SJCRH30 (cell line): Measurements from ENCODE around the gene TNFAIP3. TPM values are rescaled to one million over a fixed set of nuclear protein-coding genes. Genes with fewer than 3 reads are reported as not detected.

Source experiments
- DNase-seq, 2 experiments: peaks; one replicate each; pipeline ENCODE4 v3.0.0-alpha.2; 2015 to 2020
- H3K27ac ChIP-seq: fragments of 250-450 bp; sonication (Bioruptor Pico); 2 replicates; pipeline ENCODE4 v1.5.1; 2020; ENCODE audit warnings: mild to moderate bottlenecking, moderate library complexity
- H3K27me3 ChIP-seq: fragments of 250-450 bp; sonication (Bioruptor Pico); 2 replicates; pipeline ENCODE4 v1.5.1; 2020; ENCODE audit warnings: mild to moderate bottlenecking, moderate library complexity
- H3K36me3 ChIP-seq: fragments of 250-450 bp; sonication (Bioruptor Pico); 2 replicates; pipeline ENCODE4 v1.5.1; 2020; ENCODE audit warnings: mild to moderate bottlenecking, moderate library complexity
- H3K4me1 ChIP-seq: fragments of 250-450 bp; sonication (Bioruptor Pico); 2 replicates; pipeline ENCODE4 v1.5.1; 2020; ENCODE audit warnings: mild to moderate bottlenecking, moderate library complexity
- H3K4me3 ChIP-seq: fragments of 250-450 bp; sonication (Bioruptor Pico); 2 replicates; pipeline ENCODE4 v1.5.1; 2020; ENCODE audit warnings: mild to moderate bottlenecking, moderate library complexity
- H3K9me3 ChIP-seq: fragments of 250-450 bp; sonication (Bioruptor Pico); replicated peaks from 2 replicates; pipeline ENCODE4 v1.5.1; 2020; ENCODE audit warnings: mild to moderate bottlenecking, moderate library complexity
- total RNA-seq: library from RNA; depleted of rRNA; stranded (reverse); fragments of >200 nt; shearing (Covaris generic); gene quantifications from 2 replicates; pipeline ENCODE4 v1.2.3, GENCODE V29; 2014

The TNFAIP3 gene
- total RNA-seq, 1 experiment from 2014 or later = 39.9 TPM

DNA sequence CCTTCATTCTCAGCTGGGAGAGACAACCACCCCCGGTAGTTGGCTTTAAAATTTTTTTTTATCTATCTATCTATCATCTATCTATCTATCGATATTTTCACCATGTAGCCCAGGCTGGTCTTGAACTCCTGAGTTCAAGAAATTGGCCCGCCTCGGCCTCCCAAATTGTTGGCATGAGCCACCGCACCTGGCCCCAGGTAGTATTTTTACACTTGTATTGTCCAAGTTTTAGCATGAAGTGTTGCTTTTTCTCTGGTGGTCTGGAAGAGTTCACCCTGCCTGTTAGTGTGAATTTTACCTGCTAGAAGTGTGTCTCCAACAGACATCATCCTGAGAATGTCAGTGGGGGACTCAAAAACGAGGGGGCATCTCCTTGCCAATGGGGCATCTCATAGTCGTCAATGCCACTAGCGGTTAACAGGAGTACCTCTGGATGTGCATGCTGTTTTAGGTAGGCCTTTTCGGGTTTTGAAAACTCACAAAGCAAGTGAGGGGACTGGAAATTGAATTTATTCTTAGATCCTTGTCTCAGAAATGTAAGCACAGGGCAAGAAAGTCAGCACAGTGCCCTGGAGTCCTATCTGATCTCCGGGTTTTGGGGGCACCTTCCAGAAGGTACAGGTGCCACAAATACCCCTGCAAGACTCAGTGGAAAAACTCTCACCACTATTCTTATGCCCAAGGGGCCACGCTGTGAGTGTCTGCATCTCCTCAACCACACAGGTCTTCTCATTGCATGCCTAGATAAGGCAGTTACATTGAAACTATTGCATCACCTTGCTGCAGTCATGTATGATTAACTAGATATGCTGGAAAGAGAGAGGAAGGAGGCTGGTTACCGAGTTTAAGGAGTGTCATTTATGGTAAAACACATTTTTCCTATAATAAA, 37.1 kb downstream of the TNFAIP3 start:
- Histone ChIP-seq H3K4me1 (no peaks in the 10 kb centered on the region), H3K27me3 (no peaks in the 10 kb centered on the region), H3K27ac (no peak overlapping the region), H3K9me3 (no peaks in the 10 kb centered on the region), H3K4me3 (no peak overlapping the region), H3K36me3 (no peaks in the 10 kb centered on the region)
- no peak for DNase-seq

DNA sequence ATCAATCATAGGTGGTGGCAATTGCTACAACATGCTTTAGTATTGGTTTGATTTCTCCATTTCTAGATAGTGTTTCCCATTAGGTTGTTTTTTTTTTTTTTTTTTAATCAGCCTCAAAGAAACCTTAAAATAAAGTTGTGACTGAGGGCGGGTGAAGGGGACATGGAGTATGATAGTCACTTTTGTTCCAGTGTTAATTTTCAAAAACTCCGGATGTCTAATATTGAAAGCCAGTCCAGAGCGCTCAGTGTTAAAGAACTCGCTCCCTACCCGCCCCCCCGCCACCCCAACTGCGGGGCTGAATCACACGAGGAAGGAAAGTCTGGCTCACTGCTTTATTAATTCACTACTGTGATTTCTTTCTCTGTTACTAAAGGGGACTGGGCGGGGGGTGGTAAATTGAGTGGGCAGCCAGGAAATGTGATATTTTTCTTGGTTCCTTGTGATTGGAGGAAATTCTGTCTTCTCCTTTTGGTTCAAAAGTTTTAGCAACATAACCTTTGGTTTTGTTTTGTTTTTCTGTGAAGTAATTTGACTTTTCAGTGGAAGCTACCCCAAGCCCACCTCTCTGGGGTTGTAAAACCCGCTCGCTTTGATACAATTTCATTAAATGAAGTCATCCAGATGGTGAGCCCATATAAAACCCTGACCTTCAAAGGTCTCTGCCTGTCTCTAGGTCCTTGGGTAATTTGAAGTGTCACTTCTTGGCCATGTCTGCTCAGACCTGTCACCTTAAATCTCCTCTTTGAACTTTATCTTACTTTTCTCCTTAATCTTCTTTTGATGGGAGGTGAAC, 38.0 kb downstream of the TNFAIP3 start:
- no peak overlapping the region for H3K4me3 ChIP-seq
- H3K27me3 ChIP-seq = no peaks in the 10 kb centered on the region
- no peak for DNase-seq
- H3K9me3 ChIP-seq = no peaks in the 10 kb centered on the region
- H3K4me1 ChIP-seq = no peaks in the 10 kb centered on the region
- H3K36me3 ChIP-seq = no peaks in the 10 kb centered on the region
- H3K27ac ChIP-seq = no peak overlapping the region

DNA sequence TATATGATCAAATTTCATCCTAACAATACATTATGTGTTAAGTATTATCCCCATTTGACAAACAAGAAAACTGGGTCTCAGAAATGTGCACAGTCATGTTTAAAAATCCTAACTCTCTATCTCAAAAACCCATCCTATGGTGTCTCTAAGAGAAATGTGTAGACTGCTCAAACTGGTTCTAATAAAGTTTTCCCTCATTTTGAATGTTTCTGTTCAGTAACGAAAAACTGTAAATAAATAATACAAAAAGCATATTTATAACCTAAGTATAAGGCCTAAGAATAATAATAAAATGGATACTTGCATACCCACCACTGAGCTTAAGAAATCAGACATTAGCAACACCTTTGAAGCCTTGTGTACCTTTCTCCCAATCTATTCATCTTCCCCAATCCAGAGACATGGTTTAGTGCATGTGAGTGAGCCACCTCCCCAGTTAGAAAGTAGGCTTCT, 39.0 kb downstream of the TNFAIP3 start:
- no peaks in the 10 kb centered on the region for H3K9me3 ChIP-seq
- H3K4me3 ChIP-seq = no peak overlapping the region
- DNase-seq = no peak

DNA sequence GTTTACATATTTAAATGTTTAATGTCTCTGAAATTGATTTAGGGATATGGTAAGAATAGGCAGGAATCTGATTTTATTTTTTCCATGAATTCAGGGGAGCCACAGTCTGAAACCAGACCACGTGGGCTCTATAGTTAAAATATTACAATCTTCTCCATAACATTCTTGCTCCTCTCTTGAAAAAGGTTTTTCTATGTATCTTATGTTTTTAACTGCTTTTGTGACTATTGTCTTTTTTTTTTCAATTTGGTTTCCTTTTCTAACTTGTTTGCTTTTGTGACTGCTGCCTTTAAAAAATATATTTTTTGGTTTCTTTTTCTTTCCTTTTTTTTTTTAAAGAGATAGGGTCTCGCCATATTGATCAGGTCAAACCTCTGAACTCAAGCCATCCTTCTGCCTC, 40.1 kb downstream of the TNFAIP3 start:
- H3K4me1 ChIP-seq = no peaks in the 10 kb centered on the region
- no peaks in the 10 kb centered on the region for H3K36me3 ChIP-seq
- H3K4me3 ChIP-seq = no peak overlapping the region
- no peaks in the 10 kb centered on the region for H3K9me3 ChIP-seq
- H3K27ac ChIP-seq = no peak overlapping the region
- no peaks in the 10 kb centered on the region for H3K27me3 ChIP-seq
- no peak for DNase-seq

More for the DNA sequence above, 39.0 kb downstream of the TNFAIP3 start:
- Histone ChIP-seq H3K27me3 (no peaks in the 10 kb centered on the region), H3K27ac (no peak overlapping the region), H3K4me1 (no peaks in the 10 kb centered on the region), H3K36me3 (no peaks in the 10 kb centered on the region)

DNA sequence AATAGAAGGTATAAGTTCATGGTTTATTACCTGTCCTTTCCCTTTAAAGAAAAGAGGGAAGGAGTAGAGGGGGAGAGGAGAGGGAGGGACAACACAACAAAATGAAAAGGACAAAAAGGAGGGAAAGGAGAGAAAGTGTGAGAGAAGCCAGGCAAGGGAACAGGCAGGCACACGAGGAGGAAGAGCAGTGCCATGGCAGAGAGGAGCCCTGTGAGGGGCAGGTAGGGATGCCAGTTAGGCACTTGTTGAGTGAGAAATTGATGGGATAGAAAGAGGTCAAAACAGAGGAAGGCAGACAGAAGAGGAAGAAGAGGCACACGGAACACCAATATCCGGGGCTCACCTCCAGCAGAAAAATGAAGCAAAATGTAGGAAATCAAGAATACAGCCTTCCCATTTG, 42.5 kb downstream of the TNFAIP3 start:
- Histone ChIP-seq H3K9me3 (peaks cover 12% of the 10 kb centered on the region; the same call in 1 of the 2 replicates), H3K27ac (no peak overlapping the region), H3K4me1 (no peaks in the 10 kb centered on the region), H3K27me3 (no peaks in the 10 kb centered on the region), H3K4me3 (no peak overlapping the region), H3K36me3 (no peaks in the 10 kb centered on the region)
- no peak for DNase-seq

DNA sequence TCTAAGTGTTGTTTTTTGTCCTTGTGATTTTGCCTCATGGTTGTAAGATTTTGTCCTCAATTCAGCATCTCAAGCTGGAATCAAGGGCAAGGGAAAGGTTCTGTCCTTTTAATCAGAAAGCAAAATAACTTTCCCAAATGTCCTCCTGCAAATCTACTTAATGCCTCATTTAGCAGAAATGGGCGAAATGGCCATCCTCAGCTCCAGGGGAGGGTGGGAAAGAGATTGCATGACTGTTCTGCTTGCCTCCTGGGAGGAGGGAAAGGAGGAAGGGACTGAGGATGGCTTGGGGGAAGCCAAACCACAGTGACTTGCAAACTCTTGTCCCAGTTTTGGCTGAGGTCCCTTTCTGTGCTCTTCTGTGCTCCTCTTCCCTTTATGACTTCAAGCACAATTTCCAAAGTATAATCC, 43.4 kb downstream of the TNFAIP3 start:
- Histone ChIP-seq H3K27me3 (no peaks in the 10 kb centered on the region), H3K9me3 (peaks cover 12% of the 10 kb centered on the region; the same call in 1 of the 2 replicates), H3K4me1 (no peaks in the 10 kb centered on the region), H3K27ac (no peak overlapping the region), H3K4me3 (no peak overlapping the region), H3K36me3 (no peaks in the 10 kb centered on the region)
- no peak for DNase-seq

DNA sequence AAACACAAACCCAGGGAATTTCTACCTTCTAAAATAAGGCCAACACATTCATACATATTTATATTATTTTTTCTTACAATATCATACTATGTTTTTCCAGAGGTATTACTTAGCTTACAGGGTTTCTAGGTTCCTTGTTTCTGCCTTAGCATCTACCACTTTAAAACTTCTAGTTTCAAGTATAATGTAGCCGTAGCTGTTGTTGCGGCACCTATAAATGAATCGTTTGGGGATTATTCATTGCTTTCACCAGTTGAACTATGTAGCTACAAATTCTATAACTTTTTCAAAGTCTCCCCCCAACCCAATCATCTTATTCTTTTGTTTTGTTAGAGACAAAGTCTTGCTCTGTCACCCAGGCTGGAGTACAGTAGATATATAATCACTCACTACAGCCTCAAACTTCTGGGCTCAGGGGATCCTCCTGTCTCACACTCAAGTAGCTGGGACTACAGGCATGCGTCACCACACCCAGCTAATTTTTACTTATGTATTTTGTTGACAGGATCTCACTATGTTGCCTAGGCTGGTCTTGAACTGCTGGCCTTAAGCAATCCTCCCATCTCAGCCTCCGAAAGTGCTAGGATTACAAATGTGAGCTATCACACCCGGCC, 43.9 kb downstream of the TNFAIP3 start:
- H3K4me3 ChIP-seq = no peak overlapping the region
- no peaks in the 10 kb centered on the region for H3K4me1 ChIP-seq
- no peaks in the 10 kb centered on the region for H3K27me3 ChIP-seq
- H3K9me3 ChIP-seq = peaks cover 12% of the 10 kb centered on the region; the same call in 1 of the 2 replicates
- no peak for DNase-seq
- H3K27ac ChIP-seq = no peak overlapping the region
- H3K36me3 ChIP-seq = no peaks in the 10 kb centered on the region

DNA sequence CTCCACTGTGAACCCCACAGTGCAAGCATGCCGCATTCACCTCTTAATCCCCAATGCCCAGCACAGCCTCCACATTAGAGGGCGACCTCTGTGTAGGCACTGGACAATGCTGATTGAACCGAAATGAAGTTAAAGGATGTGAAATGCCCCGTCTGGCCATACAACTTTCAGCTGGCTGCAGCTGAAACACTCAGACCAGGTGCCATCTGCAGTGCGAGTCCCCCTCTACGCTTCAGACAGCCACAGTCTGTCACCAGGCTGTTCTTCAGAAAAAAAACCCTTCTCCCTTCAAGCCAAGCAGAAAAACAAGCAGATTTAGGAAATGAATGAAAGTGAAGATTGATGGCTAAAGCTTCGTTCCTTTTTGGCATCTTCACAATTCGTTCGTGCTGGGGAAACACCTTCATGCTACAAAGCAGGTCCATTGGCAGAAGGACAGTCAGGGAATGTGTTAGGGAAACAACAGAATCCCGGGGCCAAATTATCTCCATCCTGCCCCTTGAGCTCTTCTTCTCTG, 44.7 kb downstream of the TNFAIP3 start:
- H3K4me1 ChIP-seq = no peaks in the 10 kb centered on the region
- peaks cover 12% of the 10 kb centered on the region; the same call in 1 of the 2 replicates for H3K9me3 ChIP-seq
- H3K36me3 ChIP-seq = no peaks in the 10 kb centered on the region
- no peak for DNase-seq
- H3K27ac ChIP-seq = no peak overlapping the region
- no peaks in the 10 kb centered on the region for H3K27me3 ChIP-seq
- H3K4me3 ChIP-seq = no peak overlapping the region

DNA sequence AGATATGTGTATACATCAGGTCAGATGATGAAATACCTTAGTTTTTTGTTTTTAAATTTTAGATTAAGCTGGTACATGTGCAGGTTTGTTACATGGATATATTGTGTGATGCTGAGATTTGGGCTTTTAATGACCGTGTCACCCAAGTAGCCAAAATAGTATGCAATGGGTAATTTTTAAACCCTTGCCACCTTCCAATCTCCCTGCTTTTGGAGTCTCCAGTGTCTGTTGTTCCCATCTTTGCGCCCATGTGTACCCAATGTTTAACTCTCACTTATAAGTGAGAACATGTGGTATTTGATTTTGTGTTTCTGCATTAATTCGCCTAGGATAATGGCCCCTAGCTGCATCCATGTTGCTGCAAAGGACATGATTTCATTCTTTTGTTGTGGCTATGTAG, 45.8 kb downstream of the TNFAIP3 start:
- no peak overlapping the region for H3K4me3 ChIP-seq
- no peak overlapping the region for H3K27ac ChIP-seq
- no peaks in the 10 kb centered on the region for H3K4me1 ChIP-seq
- H3K9me3 ChIP-seq = peaks cover 12% of the 10 kb centered on the region; the same call in 1 of the 2 replicates
- H3K36me3 ChIP-seq = no peaks in the 10 kb centered on the region
- DNase-seq = no peak
- H3K27me3 ChIP-seq = no peaks in the 10 kb centered on the region

DNA sequence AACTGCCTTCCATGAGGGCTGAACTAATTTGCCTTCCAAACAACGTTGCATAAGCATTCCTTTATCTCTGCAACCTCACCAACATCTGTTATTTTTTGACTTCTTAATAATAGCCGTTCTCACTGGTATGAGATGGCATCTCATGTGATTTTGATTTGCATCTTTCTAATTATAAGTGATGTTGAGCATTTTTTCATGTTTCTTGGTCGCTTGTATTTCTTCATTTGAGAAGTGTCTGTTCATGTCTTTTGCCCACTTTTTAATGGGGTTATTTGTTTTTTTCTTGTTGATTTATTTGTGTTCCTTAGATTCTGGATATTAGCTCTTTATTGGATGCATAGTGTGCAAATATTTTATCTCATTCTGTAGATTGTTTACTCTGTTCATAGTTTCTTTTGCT, 46.4 kb downstream of the TNFAIP3 start:
- H3K9me3 ChIP-seq = peaks cover 12% of the 10 kb centered on the region; the same call in 1 of the 2 replicates
- no peak overlapping the region for H3K27ac ChIP-seq
- H3K36me3 ChIP-seq = no peaks in the 10 kb centered on the region
- no peak overlapping the region for H3K4me3 ChIP-seq
- no peak for DNase-seq
- H3K27me3 ChIP-seq = no peaks in the 10 kb centered on the region
- H3K4me1 ChIP-seq = no peaks in the 10 kb centered on the region

DNA sequence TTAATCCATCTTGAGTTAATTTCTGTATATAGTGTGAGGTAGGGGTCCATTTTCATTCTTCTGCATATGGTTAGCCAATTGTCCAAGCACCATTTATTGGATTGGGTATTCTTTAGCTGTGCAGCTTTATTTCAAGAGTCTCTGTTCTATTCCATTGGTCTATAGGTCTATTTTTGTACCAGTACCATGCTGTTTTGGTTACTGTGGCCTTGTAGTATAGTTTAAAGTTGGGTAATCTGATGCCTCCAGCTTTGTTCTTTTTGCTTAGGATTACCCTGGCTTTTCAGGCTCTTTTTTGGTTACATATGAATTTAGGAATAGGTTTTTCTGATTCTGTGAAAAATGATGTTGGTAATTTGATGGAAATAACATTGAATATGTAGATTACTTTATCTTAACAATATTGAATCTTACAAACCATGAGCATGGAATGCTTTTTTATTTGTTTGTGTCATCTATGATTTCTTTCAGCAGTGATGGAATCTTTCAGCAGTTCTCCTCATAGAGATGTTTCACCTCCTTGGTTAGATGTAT, 47.0 kb downstream of the TNFAIP3 start:
- no peak overlapping the region for H3K27ac ChIP-seq

DNA sequence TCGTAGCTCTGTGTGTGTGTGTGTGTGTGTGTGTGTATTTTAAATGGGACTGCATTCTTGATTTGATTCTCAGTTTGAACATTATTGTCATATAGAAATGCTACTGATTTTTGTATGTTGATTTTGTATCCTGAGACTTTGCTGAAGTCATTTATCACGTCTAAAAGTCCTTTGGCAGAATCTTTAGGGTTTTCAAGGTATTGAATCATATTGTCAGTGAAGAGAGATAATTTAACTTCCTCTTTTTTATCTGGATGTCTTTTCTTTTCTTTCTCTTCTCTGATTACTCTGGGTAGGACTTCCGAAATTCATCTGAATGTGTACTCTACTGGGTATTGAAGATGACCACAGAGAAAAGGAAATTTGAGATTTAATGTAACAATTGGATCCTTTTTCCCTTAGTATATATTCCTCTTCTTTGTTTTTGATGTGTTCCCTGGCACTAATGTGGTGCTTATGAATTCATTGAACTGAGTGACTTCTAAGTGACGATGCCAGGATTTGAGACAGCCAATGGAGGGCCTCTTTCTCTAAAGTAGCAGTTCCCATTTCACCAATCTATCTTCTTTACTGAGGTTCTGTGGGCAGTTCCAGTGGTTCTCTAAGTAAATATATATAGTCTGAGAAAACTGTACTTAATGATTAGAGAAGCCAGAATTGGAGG, 47.6 kb downstream of the TNFAIP3 start:
- Histone ChIP-seq H3K4me1 (no peaks in the 10 kb centered on the region; the same call in 1 of the 2 replicates), H3K4me3 (no peak overlapping the region), H3K27me3 (no peaks in the 10 kb centered on the region), H3K27ac (no peak overlapping the region), H3K9me3 (peaks cover 12% of the 10 kb centered on the region; the same call in 1 of the 2 replicates), H3K36me3 (no peaks in the 10 kb centered on the region)
- no peak for DNase-seq

More for the DNA sequence above, 47.0 kb downstream of the TNFAIP3 start:
- no peak for DNase-seq
- no peaks in the 10 kb centered on the region for H3K4me1 ChIP-seq
- H3K27me3 ChIP-seq = no peaks in the 10 kb centered on the region
- H3K9me3 ChIP-seq = peaks cover 12% of the 10 kb centered on the region; the same call in 1 of the 2 replicates
- H3K4me3 ChIP-seq = no peak overlapping the region
- H3K36me3 ChIP-seq = no peaks in the 10 kb centered on the region

DNA sequence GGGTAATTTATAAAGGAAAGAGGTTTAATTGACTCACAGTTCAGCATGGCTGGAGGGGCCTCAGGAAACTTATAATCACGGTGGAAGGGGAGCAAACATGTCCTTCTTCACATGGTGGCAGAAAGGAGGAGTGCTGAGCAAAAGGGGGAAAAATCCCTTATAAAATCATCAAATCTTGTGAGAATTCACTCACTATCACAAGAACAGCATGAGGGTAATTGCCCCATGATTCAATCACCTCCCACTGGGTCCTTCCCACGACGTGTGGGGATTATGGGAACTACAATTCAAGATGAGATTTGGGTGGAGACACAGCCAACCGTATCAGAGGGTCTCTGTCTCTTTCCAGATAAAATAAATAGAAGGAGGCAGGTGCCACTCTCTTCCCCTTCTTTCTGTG, 48.7 kb downstream of the TNFAIP3 start:
- Histone ChIP-seq H3K36me3 (no peaks in the 10 kb centered on the region), H3K27ac (no peak overlapping the region), H3K4me1 (peaks cover 2% of the 10 kb centered on the region; the same call in 1 of the 2 replicates), H3K4me3 (no peak overlapping the region), H3K27me3 (no peaks in the 10 kb centered on the region), H3K9me3 (peaks cover 12% of the 10 kb centered on the region; the same call in 1 of the 2 replicates)
- no peak for DNase-seq
